Transverse colon (tissue), 4 donors: ENCODE measurements around the gene UPP1. TPM values are rescaled to one million over a fixed set of nuclear protein-coding genes. Genes with fewer than 3 reads are reported as not detected.
"Not testable (repeated sequence)": the region's sequence is repeated elsewhere in the genome, so short reads cannot be mapped to it uniquely, and the experiment has no call there.

ENCODE experiments used
- DNase-seq: peaks from one replicate; pipeline ENCODE4 v3.0.0-alpha.2; 2019
- H3K27ac ChIP-seq, 4 donors: fragments of 200-600 bp; sonication (generic); 2 replicates each; pipeline ENCODE4 v1.5.1; 2016 to 2018; ENCODE audit warnings: inconsistent platforms in 4 of 4
- H3K27me3 ChIP-seq: fragments of 200-600 bp; sonication (generic); 2 replicates; pipeline ENCODE4 v1.5.1; 2017; ENCODE audit warnings: inconsistent platforms
- H3K36me3 ChIP-seq, 4 donors: fragments of 200-600 bp; sonication (generic); 2 replicates each; pipeline ENCODE4 v1.5.1; 2017 to 2019; ENCODE audit warnings: inconsistent platforms in 4 of 4
- H3K4me1 ChIP-seq, 4 donors: fragments of 200-600 bp; sonication (generic); 2 replicates each; pipeline ENCODE4 v1.5.1; 2017 to 2020; ENCODE audit warnings: inconsistent platforms in 4 of 4
- H3K4me3 ChIP-seq, 4 donors: fragments of 200-600 bp; sonication (generic); 1 replicate in 1 of 4; 2 replicates in 3 of 4; pipeline versions ENCODE4 v1.5.1 to v1.6.1; 2017 to 2019; ENCODE audit warnings: inconsistent platforms in 4 of 4
- H3K9me3 ChIP-seq, 2 donors: fragments of 200-600 bp; sonication (generic); 2 replicates each; pipeline ENCODE4 v1.5.1; 2017 to 2019; ENCODE audit warnings: inconsistent platforms in 2 of 2
- EP300 ChIP-seq: sonication (generic); formaldehyde crosslinking; IDR thresholded peaks from one replicate; pipeline ENCODE4 v1.6.1; 2017; ENCODE audit warnings: antibody characterized with exemption, low read depth
- POLR2A ChIP-seq: fragments of 450-650 bp; IDR thresholded peaks from one replicate; pipeline ENCODE4 v1.6.1; 2016; ENCODE audit warnings: antibody characterized with exemption, mild to moderate bottlenecking, moderate library complexity
- POLR2AphosphoS5 ChIP-seq, 3 donors: sonication (generic); formaldehyde crosslinking; IDR thresholded peaks; one replicate each; pipeline ENCODE4 v1.6.1; 2016; ENCODE audit warnings: antibody characterized with exemption in 3 of 3
- WGBS, 2 donors: methylation state at CpG; one replicate each; pipeline ENCODE4 v1.1.5; 2018; ENCODE audit warnings: low coverage in 1 of 2; 5-methylcytosine and 5-hydroxymethylcytosine counted together
- in situ Hi-C, 4 donors: fragments of 200-750 bp; cut with MboI; loops; one replicate each; pipeline versions ENCODE4 v1.15.0 to v1.15.1; 2017; ENCODE audit warnings: low sequenced_read_pairs in 3 of 4, low pct_ligation_motif_present in 1 of 4, low pct_unique_long_range_greater_than_20kb in 1 of 4
- intact Hi-C: fragments of 100-400 bp; cut with DNase I; formaldehyde crosslinking; loops from one replicate; pipeline ENCODE4 v1.15.1; 2023; ENCODE audit warnings: low total_unique reads
- total RNA-seq, 4 donors: library from RNA; depleted of rRNA; stranded (reverse); fragments of >200 nt; gene quantifications; one replicate each; pipeline ENCODE4 v1.1.0, GENCODE V29; 2016
- TF ChIP-seq, protein P1 (sequence below), 5 experiments: fragments of 200-600 bp in 3 of 5; fragments of 450-650 bp in 2 of 5; sonication (generic) in 3 of 5; IDR thresholded peaks; 1 replicate in 2 of 5; 2 replicates in 3 of 5; pipeline ENCODE4 v1.5.1; 2016 to 2017; ENCODE audit warnings: antibody characterized with exemption in 5 of 5, inconsistent platforms in 3 of 5, mild to moderate bottlenecking in 2 of 5, moderate library complexity in 1 of 5

UPP1 gene
- total RNA-seq, 4 donors from 2014 or later = 31.3 to 46.8 (median 39.3) TPM

- WGBS, 2 donors = 100% methylated on average over 1 of the region's 1 CpG; no CpG with 5 or more reads in 1 of the 2 donors
- intact Hi-C loops = no loop called here
- TF ChIP-seq, protein P1, sequence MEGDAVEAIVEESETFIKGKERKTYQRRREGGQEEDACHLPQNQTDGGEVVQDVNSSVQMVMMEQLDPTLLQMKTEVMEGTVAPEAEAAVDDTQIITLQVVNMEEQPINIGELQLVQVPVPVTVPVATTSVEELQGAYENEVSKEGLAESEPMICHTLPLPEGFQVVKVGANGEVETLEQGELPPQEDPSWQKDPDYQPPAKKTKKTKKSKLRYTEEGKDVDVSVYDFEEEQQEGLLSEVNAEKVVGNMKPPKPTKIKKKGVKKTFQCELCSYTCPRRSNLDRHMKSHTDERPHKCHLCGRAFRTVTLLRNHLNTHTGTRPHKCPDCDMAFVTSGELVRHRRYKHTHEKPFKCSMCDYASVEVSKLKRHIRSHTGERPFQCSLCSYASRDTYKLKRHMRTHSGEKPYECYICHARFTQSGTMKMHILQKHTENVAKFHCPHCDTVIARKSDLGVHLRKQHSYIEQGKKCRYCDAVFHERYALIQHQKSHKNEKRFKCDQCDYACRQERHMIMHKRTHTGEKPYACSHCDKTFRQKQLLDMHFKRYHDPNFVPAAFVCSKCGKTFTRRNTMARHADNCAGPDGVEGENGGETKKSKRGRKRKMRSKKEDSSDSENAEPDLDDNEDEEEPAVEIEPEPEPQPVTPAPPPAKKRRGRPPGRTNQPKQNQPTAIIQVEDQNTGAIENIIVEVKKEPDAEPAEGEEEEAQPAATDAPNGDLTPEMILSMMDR (IDR thresholded peaks at IDR 0.05) = no peak
- TF ChIP-seq POLR2A (no peak), POLR2AphosphoS5 (IDR thresholded peaks at IDR 0.05) (no peak), EP300 (no peak)
- no peak overlapping the region for H3K4me3 ChIP-seq
- no peak for DNase-seq
- in situ Hi-C loops = no loop called here
- H3K36me3 ChIP-seq = no peaks in the 10 kb centered on the region
- H3K27ac ChIP-seq = no peak overlapping the region
- no peaks in the 10 kb centered on the region for H3K27me3 ChIP-seq
- H3K4me1 ChIP-seq = peaks cover 0 to 23% (median 7%) of the 10 kb centered on the region in 4 donors
- no peaks in the 10 kb centered on the region for H3K9me3 ChIP-seq
These were observed 11.6 kb upstream of the UPP1 start for GRCh38 chr7:48077423-48077822.

GRCh38 chr7:48078470-48078869 lies 10.6 kb upstream of the UPP1 start:
- H3K27ac ChIP-seq = peak overlapping the region; percentile 13 to 75 (median 71)
- intact Hi-C loops (no loop called here), in situ Hi-C loops (no loop called here)
- H3K36me3 ChIP-seq = no peaks in the 10 kb centered on the region
- H3K4me3 ChIP-seq = no peak overlapping the region
- TF ChIP-seq, protein P1 (IDR thresholded peaks at IDR 0.05) = no peak
- no peak for TF ChIP-seq EP300
- peak in 2 of 3 donors; percentile 40 to 58 for TF ChIP-seq POLR2AphosphoS5 (IDR thresholded peaks at IDR 0.05)
- TF ChIP-seq POLR2A = no peak
- H3K27me3 ChIP-seq = no peaks in the 10 kb centered on the region
- DNase-seq = peak; percentile 29
- WGBS, 2 donors = 41 to 48% methylated on average over 2 of the region's 2 CpGs
- no peaks in the 10 kb centered on the region for H3K9me3 ChIP-seq
- peaks cover 4 to 32% (median 12%) of the 10 kb centered on the region in 4 donors for H3K4me1 ChIP-seq

GRCh38 chr7:48082378-48082777 lies 6.7 kb upstream of the UPP1 start:
- H3K27me3 ChIP-seq, intact Hi-C loops, H3K36me3 ChIP-seq, H3K4me3 ChIP-seq, in situ Hi-C loops, H3K9me3 ChIP-seq, DNase-seq: not testable (repeated sequence)
- peak overlapping the region in 3 of 4 donors; percentile 52 to 67 (median 64) for H3K27ac ChIP-seq
- peaks cover 10 to 69% (median 24%) of the 10 kb centered on the region in 4 donors for H3K4me1 ChIP-seq
- TF ChIP-seq POLR2AphosphoS5 (IDR thresholded peaks at IDR 0.05) = peak in 1 of 3 donors; percentile 31

- in situ Hi-C loops = no loop called here
- H3K27ac ChIP-seq = peak overlapping the region in 3 of 4 donors; percentile 52 to 67 (median 64)
- peak; percentile 33 for DNase-seq
- 58 to 60% methylated on average over 5 to 6 of the region's 6 CpGs for WGBS, 2 donors
- TF ChIP-seq POLR2A (no peak), POLR2AphosphoS5 (IDR thresholded peaks at IDR 0.05) (no peak), EP300 (no peak)
- TF ChIP-seq, protein P1 (IDR thresholded peaks at IDR 0.05) = no peak
- H3K27me3 ChIP-seq = no peaks in the 10 kb centered on the region
- intact Hi-C loops = no loop called here
- peaks cover 8 to 72% (median 25%) of the 10 kb centered on the region in 4 donors for H3K4me1 ChIP-seq
- H3K9me3 ChIP-seq = no peaks in the 10 kb centered on the region
- no peak overlapping the region for H3K4me3 ChIP-seq
- no peaks in the 10 kb centered on the region for H3K36me3 ChIP-seq
These were observed 5.8 kb upstream of the UPP1 start for GRCh38 chr7:48083114-48083830.
